Trophoblast cell (in vitro differentiated cells and primary cell): Measurements from ENCODE around the gene HECW1.
A peak's percentile ranks its signal among the peaks of the same experiment; 100 is the strongest.

Source experiments
- DNase-seq, 2 donors: peaks; one replicate each; pipeline ENCODE4 v3.0.0-alpha.2; 2016
- H2AFZ ChIP-seq: 2 replicates; pipeline ENCODE4 v1.6.1; 2013; ENCODE audit warnings: low read length, moderate library complexity, mild to moderate bottlenecking; ENCODE audit not compliant: insufficient read depth, poor library complexity
- H2AK5ac ChIP-seq: 2 replicates; pipeline ENCODE4 v1.6.1; 2013; ENCODE audit warnings: mild to moderate bottlenecking, low read length
- H2BK120ac ChIP-seq: 2 replicates; pipeline ENCODE4 v1.6.1; 2013; ENCODE audit warnings: low read length, mild to moderate bottlenecking, moderate library complexity; ENCODE audit not compliant: insufficient read depth, poor library complexity
- H2BK12ac ChIP-seq: 2 replicates; pipeline ENCODE4 v1.6.1; 2013; ENCODE audit warnings: mild to moderate bottlenecking, low read length, moderate library complexity
- H2BK5ac ChIP-seq: 2 replicates; pipeline ENCODE4 v1.6.1; 2013; ENCODE audit warnings: low read length, low read depth, moderate library complexity, mild to moderate bottlenecking; ENCODE audit not compliant: poor library complexity
- H3K14ac ChIP-seq: 2 replicates; pipeline ENCODE4 v1.6.1; 2013; ENCODE audit warnings: mild to moderate bottlenecking, low read length
- H3K18ac ChIP-seq: 2 replicates; pipeline ENCODE4 v1.6.1; 2013; ENCODE audit warnings: mild to moderate bottlenecking, low read length
- H3K23ac ChIP-seq: 2 replicates; pipeline ENCODE4 v1.6.1; 2013; ENCODE audit warnings: low read length
- H3K27ac ChIP-seq: 2 replicates; pipeline ENCODE4 v1.5.1; 2013; ENCODE audit warnings: low read depth, mild to moderate bottlenecking, inconsistent platforms, low read length, moderate library complexity
- H3K27me3 ChIP-seq: 2 replicates; pipeline ENCODE4 v1.6.1; 2013; ENCODE audit warnings: inconsistent platforms, mild to moderate bottlenecking, low read length, moderate library complexity; ENCODE audit not compliant: insufficient read depth
- H3K36me3 ChIP-seq, 2 experiments: 1 replicate in 1 of 2; 2 replicates in 1 of 2; pipeline ENCODE4 v1.6.1; 2013; ENCODE audit warnings: low read length in 2 of 2, mild to moderate bottlenecking in 2 of 2, moderate library complexity in 1 of 2; ENCODE audit not compliant: insufficient read depth in 2 of 2, control insufficient read depth in 1 of 2
- H3K4ac ChIP-seq: 2 replicates; pipeline ENCODE4 v1.6.1; 2013; ENCODE audit warnings: low read depth, mild to moderate bottlenecking, low read length, moderate library complexity
- H3K4me1 ChIP-seq, 2 experiments: 1 replicate in 1 of 2; 2 replicates in 1 of 2; pipeline ENCODE4 v1.6.1; 2013; ENCODE audit warnings: low read length in 2 of 2, mild to moderate bottlenecking in 2 of 2, moderate library complexity in 1 of 2; ENCODE audit not compliant: insufficient read depth in 2 of 2, control insufficient read depth in 1 of 2
- H3K4me2 ChIP-seq: 2 replicates; pipeline ENCODE4 v1.6.1; 2013; ENCODE audit warnings: inconsistent platforms, mild to moderate bottlenecking, low read length, moderate library complexity
- H3K4me3 ChIP-seq: 2 replicates; pipeline ENCODE4 v1.5.1; 2013; ENCODE audit warnings: mild to moderate bottlenecking, low read depth, low read length, inconsistent platforms
- H3K79me1 ChIP-seq: one replicate; pipeline ENCODE4 v1.6.1; 2013; ENCODE audit warnings: low read length
- H3K79me2 ChIP-seq: 2 replicates; pipeline ENCODE4 v1.6.1; 2013; ENCODE audit warnings: low read length, mild to moderate bottlenecking; ENCODE audit not compliant: control insufficient read depth, insufficient read depth, poor library complexity
- H3K9ac ChIP-seq: 2 replicates; pipeline ENCODE4 v1.6.1; 2013; ENCODE audit warnings: mild to moderate bottlenecking, low read length
- H3K9me3 ChIP-seq: 2 replicates; pipeline ENCODE4 v1.6.1; 2013; ENCODE audit warnings: low read depth, mild to moderate bottlenecking, control low read depth, inconsistent platforms, low read length; ENCODE audit not compliant: insufficient read depth
- H4K12ac ChIP-seq: 2 replicates; pipeline ENCODE4 v1.6.1; 2013; ENCODE audit warnings: low read depth, mild to moderate bottlenecking, low read length, moderate library complexity
- H4K8ac ChIP-seq: 2 replicates; pipeline ENCODE4 v1.6.1; 2013; ENCODE audit warnings: low read depth, mild to moderate bottlenecking, low read length, moderate library complexity
- H4K91ac ChIP-seq: one replicate; pipeline ENCODE4 v1.6.1; 2013; ENCODE audit warnings: low read depth, mild to moderate bottlenecking, low read length, moderate library complexity
- WGBS: extraction: QIAGEN DNeasy Blood & Tissue Kit; methylation state at CpG from one replicate; pipeline ENCODE4 v1.1.7; 2013; ENCODE audit warnings: missing lambda C conversion rate; ENCODE audit not compliant: insufficient read length, insufficient coverage; ENCODE audit errors: extremely low coverage; 5-methylcytosine and 5-hydroxymethylcytosine counted together

Gene HECW1

DNA sequence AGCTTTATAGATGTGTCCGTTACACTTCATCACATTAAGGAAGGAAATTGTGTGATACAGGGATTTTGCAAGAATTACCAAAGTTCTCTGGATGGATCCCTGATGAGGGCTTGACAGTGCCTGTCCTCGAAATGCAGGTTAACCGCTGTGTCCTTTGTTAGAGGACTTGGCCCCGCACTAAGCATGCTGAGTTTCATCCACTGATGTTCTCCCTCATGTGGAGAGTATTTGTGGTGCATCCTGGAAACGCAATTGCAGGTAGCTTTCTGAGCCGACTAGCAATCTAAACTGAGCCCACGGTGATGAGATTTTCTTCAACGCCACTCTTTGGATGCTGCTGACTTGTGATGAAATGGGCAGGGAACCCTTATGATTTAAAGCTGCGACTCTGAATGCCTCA is 398.6 kb downstream of the HECW1 start:
- no peak overlapping the region for H2BK5ac ChIP-seq
- no peaks in the 10 kb centered on the region for H3K79me1 ChIP-seq
- H4K91ac ChIP-seq, result no peak overlapping the region
- no peak overlapping the region for H3K4me3 ChIP-seq
- no peak overlapping the region for H2AFZ ChIP-seq
- no peak overlapping the region for H4K8ac ChIP-seq
- no peak overlapping the region for H3K14ac ChIP-seq
- no peak overlapping the region for H4K12ac ChIP-seq
- H3K9ac ChIP-seq, result no peak overlapping the region
- no peak overlapping the region for H2BK120ac ChIP-seq
- peaks cover 2% of the 10 kb centered on the region for H3K9me3 ChIP-seq
- peaks cover 0 to 2% of the 10 kb centered on the region in 2 experiments for H3K4me1 ChIP-seq
- peak overlapping the region; percentile 15 for H3K4me2 ChIP-seq
- H3K27ac ChIP-seq, result no peak overlapping the region
- no CpG with 5 or more reads among the region's 9 CpGs for WGBS
- no peak overlapping the region for H3K23ac ChIP-seq
- H2BK12ac ChIP-seq, result no peak overlapping the region
- DNase-seq, result peak; percentile 15 to 51
- H3K27me3 ChIP-seq, result no peaks in the 10 kb centered on the region
- H3K4ac ChIP-seq, result no peak overlapping the region
- no peak overlapping the region for H3K18ac ChIP-seq
- no peaks in the 10 kb centered on the region for H3K79me2 ChIP-seq
- H3K36me3 ChIP-seq, result no peaks in the 10 kb centered on the region
- no peak overlapping the region for H2AK5ac ChIP-seq

DNA sequence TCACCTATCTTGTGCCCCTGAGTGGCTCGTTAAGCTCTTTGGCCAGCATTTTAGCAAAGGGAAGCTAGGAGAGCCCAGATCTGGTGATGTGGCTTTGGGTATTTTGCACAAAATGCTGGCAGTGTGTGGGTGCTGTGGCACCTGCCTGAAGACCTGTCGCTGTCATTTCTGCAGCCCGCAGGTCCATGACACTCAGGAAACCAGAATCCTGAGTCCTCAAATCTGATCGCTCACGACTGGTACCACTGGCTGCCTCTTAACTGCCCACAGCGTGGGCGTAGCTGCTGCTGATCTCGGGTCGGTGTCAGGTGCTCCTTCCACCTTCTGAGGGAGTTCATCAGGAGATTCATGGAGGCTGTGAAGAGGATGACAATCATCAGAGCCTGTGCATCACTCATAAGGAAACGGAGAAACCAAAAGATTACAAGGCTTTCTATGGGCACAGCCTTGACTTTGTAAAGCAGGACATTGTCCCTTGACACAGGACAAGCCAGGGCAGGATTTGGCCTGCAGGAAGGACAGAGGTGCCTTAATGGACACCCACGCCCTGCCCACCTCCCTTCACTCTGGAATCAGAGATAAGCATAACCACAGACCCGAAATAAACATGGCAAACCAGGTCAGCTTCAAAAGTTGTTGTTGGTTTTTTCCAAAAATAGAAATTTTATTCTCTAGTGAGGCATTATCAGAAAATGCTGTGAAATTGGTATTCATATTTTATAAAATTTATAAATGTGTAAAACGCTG is 399.5 kb downstream of the HECW1 start:
- no peak overlapping the region for H3K23ac ChIP-seq
- no peak overlapping the region for H4K8ac ChIP-seq
- no peak for DNase-seq
- WGBS, result no CpG with 5 or more reads among the region's 13 CpGs
- H4K12ac ChIP-seq, result no peak overlapping the region
- no peak overlapping the region for H3K18ac ChIP-seq
- H3K9ac ChIP-seq, result peak overlapping the region; percentile 22
- no peak overlapping the region for H2BK5ac ChIP-seq
- H3K14ac ChIP-seq, result no peak overlapping the region
- no peak overlapping the region for H2BK120ac ChIP-seq
- peaks cover 0 to 2% of the 10 kb centered on the region in 2 experiments for H3K4me1 ChIP-seq
- H4K91ac ChIP-seq, result no peak overlapping the region
- no peak overlapping the region for H3K27ac ChIP-seq
- H3K4me2 ChIP-seq, result no peak overlapping the region
- H3K4ac ChIP-seq, result no peak overlapping the region
- H2AK5ac ChIP-seq, result no peak overlapping the region
- no peaks in the 10 kb centered on the region for H3K36me3 ChIP-seq
- H3K27me3 ChIP-seq, result no peaks in the 10 kb centered on the region
- no peak overlapping the region for H2AFZ ChIP-seq
- no peak overlapping the region for H2BK12ac ChIP-seq
- no peaks in the 10 kb centered on the region for H3K79me1 ChIP-seq
- peaks cover 2% of the 10 kb centered on the region for H3K9me3 ChIP-seq
- H3K79me2 ChIP-seq, result no peaks in the 10 kb centered on the region
- H3K4me3 ChIP-seq, result peak overlapping the region; percentile 40

DNA sequence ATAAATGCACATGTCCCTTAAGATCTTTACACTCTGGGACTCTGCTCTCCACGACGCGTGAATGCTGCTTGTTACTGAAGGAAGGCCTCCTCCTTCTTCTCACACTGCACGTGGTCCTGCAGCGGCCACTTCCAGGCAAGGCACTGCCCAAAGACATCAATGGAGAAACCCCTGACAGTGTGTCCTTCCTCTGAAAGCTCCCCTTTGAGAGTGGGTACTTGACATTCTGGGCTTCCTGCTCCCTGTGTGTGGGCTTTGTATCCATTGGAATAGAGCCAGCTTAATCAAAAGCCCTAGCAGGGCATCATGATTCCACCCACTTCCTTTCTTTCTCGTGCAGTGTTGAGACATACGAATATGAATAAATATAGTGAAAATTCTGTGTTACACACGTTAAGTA is 400.8 kb downstream of the HECW1 start:
- Histone ChIP-seq H3K4me2 (no peak overlapping the region), H2AFZ (no peak overlapping the region), H3K9me3 (peaks cover 2% of the 10 kb centered on the region), H3K18ac (no peak overlapping the region), H3K4me1 (peaks cover 0 to 2% of the 10 kb centered on the region in 2 experiments), H3K4ac (no peak overlapping the region), H3K79me1 (no peaks in the 10 kb centered on the region), H4K8ac (no peak overlapping the region), H3K79me2 (no peaks in the 10 kb centered on the region), H3K36me3 (no peaks in the 10 kb centered on the region), H4K91ac (no peak overlapping the region), H3K27me3 (no peaks in the 10 kb centered on the region), H3K4me3 (no peak overlapping the region), H2BK5ac (no peak overlapping the region), H3K27ac (no peak overlapping the region), H3K9ac (no peak overlapping the region), H2AK5ac (no peak overlapping the region), H3K14ac (no peak overlapping the region), H3K23ac (no peak overlapping the region), H2BK120ac (no peak overlapping the region), H2BK12ac (no peak overlapping the region), H4K12ac (no peak overlapping the region)
- WGBS, result no CpG with 5 or more reads among the region's 8 CpGs
- no peak for DNase-seq

DNA sequence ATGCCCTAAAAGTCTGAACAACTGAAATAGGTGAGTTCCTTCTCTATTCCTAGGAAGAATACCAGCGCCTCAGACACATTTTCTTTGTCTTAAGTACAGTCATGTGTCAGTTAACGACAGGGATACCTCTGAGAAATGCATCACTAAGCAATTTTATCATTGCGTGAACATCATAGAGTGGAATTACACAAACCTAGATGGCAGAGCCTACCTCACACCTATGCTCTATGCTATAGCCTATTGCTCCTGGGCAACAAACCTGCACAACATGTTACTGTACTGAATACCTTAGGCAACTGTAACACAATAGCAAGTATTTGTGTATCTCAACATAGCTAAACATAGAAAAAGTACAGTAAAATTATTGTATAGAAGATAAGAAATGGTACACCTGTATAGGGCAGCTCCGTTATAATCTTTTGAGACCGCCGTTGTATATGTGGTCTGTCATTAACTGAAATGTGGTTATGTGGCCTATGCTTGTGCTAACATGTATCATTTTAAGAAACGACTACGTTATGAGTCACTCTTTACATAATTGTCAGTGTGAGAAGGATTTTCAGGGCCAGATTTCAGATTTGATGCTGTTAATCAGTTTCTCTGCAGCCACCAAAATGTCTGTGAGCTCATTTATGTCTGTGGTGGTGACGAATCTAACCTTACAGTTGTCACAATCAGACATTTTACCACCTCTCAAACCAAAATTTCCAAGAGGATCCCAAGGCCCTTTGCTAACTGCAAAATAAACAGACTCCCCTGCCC is 404.3 kb downstream of the HECW1 start:
- Histone ChIP-seq H4K91ac (no peak overlapping the region), H3K9ac (no peak overlapping the region)
- WGBS, result no CpG with 5 or more reads among the region's 9 CpGs

More for the DNA sequence above, 404.3 kb downstream of the HECW1 start:
- H4K12ac ChIP-seq, result no peak overlapping the region
- H3K4me2 ChIP-seq, result no peak overlapping the region
- H3K79me2 ChIP-seq, result no peaks in the 10 kb centered on the region
- peaks cover 0 to 2% of the 10 kb centered on the region in 2 experiments for H3K4me1 ChIP-seq
- H2BK5ac ChIP-seq, result no peak overlapping the region
- peaks cover 4% of the 10 kb centered on the region for H3K9me3 ChIP-seq
- H3K79me1 ChIP-seq, result no peaks in the 10 kb centered on the region
- no peak overlapping the region for H2AK5ac ChIP-seq
- DNase-seq, result no peak
- no peak overlapping the region for H2AFZ ChIP-seq
- H3K4me3 ChIP-seq, result no peak overlapping the region
- H3K23ac ChIP-seq, result no peak overlapping the region
- H3K27me3 ChIP-seq, result no peaks in the 10 kb centered on the region
- H2BK120ac ChIP-seq, result no peak overlapping the region
- H3K27ac ChIP-seq, result no peak overlapping the region
- H3K14ac ChIP-seq, result no peak overlapping the region
- H3K36me3 ChIP-seq, result no peaks in the 10 kb centered on the region
- H2BK12ac ChIP-seq, result no peak overlapping the region
- no peak overlapping the region for H3K18ac ChIP-seq
- H4K8ac ChIP-seq, result no peak overlapping the region
- H3K4ac ChIP-seq, result no peak overlapping the region
